ENCODE data around the gene RFC5.

- no peak for TF ChIP-seq CTCF (IDR thresholded peaks at IDR 0.05)
- TF ChIP-seq POLR2A (IDR thresholded peaks at IDR 0.05), result no peak
- no peak for TF ChIP-seq POLR2AphosphoS5 (IDR thresholded peaks at IDR 0.05)
Measured at GRCh38 chr12:118011377-118011776, 5.1 kb upstream of the RFC5 start.
